ENCODE results near the gene LRCH3.

- TF ChIP-seq CTCF (IDR thresholded peaks at IDR 0.05; ENCODE audit: poor library complexity, severe bottlenecking) (no peak), EZH2 (IDR thresholded peaks at IDR 0.05; ENCODE audit: borderline replicate concordance, insufficient read depth, low read length, poor library complexity, severe bottlenecking) (no peak), EP300 (conservative IDR thresholded peaks at IDR 0.05; ENCODE audit: poor library complexity, severe bottlenecking) (no peak), POLR2AphosphoS5 (IDR thresholded peaks at IDR 0.05) (no peak), RAD21 (conservative IDR thresholded peaks at IDR 0.05) (peak; percentile 9), MXI1 (conservative IDR thresholded peaks at IDR 0.05; ENCODE audit: poor library complexity, severe bottlenecking) (no peak), TAF1 (IDR thresholded peaks at IDR 0.05; ENCODE audit: low read depth) (no peak), SMC3 (conservative IDR thresholded peaks at IDR 0.05; ENCODE audit: poor library complexity) (no peak)
- TF ChIP-seq, protein P1, sequence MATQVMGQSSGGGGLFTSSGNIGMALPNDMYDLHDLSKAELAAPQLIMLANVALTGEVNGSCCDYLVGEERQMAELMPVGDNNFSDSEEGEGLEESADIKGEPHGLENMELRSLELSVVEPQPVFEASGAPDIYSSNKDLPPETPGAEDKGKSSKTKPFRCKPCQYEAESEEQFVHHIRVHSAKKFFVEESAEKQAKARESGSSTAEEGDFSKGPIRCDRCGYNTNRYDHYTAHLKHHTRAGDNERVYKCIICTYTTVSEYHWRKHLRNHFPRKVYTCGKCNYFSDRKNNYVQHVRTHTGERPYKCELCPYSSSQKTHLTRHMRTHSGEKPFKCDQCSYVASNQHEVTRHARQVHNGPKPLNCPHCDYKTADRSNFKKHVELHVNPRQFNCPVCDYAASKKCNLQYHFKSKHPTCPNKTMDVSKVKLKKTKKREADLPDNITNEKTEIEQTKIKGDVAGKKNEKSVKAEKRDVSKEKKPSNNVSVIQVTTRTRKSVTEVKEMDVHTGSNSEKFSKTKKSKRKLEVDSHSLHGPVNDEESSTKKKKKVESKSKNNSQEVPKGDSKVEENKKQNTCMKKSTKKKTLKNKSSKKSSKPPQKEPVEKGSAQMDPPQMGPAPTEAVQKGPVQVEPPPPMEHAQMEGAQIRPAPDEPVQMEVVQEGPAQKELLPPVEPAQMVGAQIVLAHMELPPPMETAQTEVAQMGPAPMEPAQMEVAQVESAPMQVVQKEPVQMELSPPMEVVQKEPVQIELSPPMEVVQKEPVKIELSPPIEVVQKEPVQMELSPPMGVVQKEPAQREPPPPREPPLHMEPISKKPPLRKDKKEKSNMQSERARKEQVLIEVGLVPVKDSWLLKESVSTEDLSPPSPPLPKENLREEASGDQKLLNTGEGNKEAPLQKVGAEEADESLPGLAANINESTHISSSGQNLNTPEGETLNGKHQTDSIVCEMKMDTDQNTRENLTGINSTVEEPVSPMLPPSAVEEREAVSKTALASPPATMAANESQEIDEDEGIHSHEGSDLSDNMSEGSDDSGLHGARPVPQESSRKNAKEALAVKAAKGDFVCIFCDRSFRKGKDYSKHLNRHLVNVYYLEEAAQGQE (IDR thresholded peaks at IDR 0.05; ENCODE audit: borderline replicate concordance), result no peak
These were observed 40.6 kb upstream of the LRCH3 start for GRCh38 chr3:197750396-197750831.

Measured in neural cell (in vitro differentiated cells).